Activated B cell treated with CpG ODN at 0.5 μM for 24 hours (primary cell): ENCODE results near the gene OPA3. TPM values are rescaled to one million over a fixed set of nuclear protein-coding genes. Genes with fewer than 3 reads are reported as not detected.

Experiments used
- ATAC-seq: fragments of 200-7000 bp; cut with Tn5 transposase; one replicate; pipeline ENCODE4 v1.10.0; 2021; ENCODE audit warnings: low read depth, mild to moderate bottlenecking, moderate library complexity
- CTCF ChIA-PET: fragments of 350-600 bp; sonication (Branson Sonifier 250); formaldehyde crosslinking; loops from one replicate; lab custom pipeline; 2021; ENCODE audit warnings: antibody characterized with exemption; lab: Charles Lee
- POLR2A ChIA-PET: fragments of 350-600 bp; sonication (Branson Sonifier 250); formaldehyde crosslinking; loops from one replicate; lab custom pipeline; 2021; ENCODE audit warnings: antibody characterized with exemption; lab: Charles Lee
- DNase-seq: peaks from one replicate; pipeline ENCODE4 v3.0.0; 2022
- H3K27ac Mint-ChIP-seq: one replicate; pipeline ENCODE4 v1.8.0; 2020; ENCODE audit warnings: mixed read lengths
- H3K27me3 Mint-ChIP-seq: one replicate; pipeline ENCODE4 v1.8.0; 2021; ENCODE audit warnings: mixed read lengths
- H3K36me3 Mint-ChIP-seq: one replicate; pipeline ENCODE4 v1.8.0; 2021; ENCODE audit warnings: low read depth, mixed read lengths
- H3K4me1 Mint-ChIP-seq: one replicate; pipeline ENCODE4 v1.8.0; 2021; ENCODE audit warnings: mixed read lengths
- H3K4me3 Mint-ChIP-seq: one replicate; pipeline ENCODE4 v1.8.0; 2020; ENCODE audit warnings: mild to moderate bottlenecking, mixed read lengths
- H3K9me3 Mint-ChIP-seq: one replicate; pipeline ENCODE4 v1.8.0; 2020; ENCODE audit warnings: mixed read lengths
- intact Hi-C: fragments of 100-400 bp; cut with micrococcal nuclease; formaldehyde crosslinking; loops from one replicate; pipeline ENCODE4 v1.15.1; 2024
- total RNA-seq: library from RNA; stranded (reverse); gene quantifications from 2 replicates; pipeline ENCODE4 v1.2.3, GENCODE V29; 2022
- TF ChIP-seq, protein P1 (sequence below): fragments of 200-600 bp; IDR thresholded peaks from one replicate; pipeline ENCODE4 v1.8.0; 2022; ENCODE audit warnings: antibody characterized with exemption, mild to moderate bottlenecking

Gene OPA3
- total RNA-seq, 1 donor from 2014 or later = 14.4 TPM

DNA sequence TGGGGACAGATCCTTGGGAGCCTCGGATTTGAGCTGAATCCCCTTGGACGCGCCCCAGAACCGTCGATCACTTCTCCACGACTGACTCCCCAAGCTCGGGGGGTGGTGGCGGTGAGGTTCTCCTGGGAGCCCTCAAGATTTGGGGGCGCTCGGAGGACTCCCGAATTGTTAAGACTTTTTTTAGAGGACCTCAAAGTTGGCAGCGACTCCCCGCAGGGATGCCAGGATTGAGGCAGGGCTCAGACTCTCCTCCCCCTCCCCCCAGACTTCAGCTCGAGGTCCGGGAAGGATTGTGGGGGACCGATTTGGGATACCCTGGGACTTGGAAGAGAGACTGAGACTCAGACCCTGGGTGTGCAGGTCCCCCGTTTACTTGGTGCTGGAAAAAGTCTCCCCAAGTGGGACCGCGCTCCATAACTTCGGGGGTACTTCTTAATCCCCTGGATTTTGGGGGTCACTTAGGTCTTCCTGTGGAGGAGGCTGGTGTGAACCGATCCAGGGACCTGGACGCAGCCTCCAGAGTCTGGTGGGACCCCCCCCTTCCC is 76.7 kb downstream of the OPA3 start:
- ChIA-PET CTCF (interaction anchor here (0.9 to 1.5 kb wide), 2 partner anchors 29 to 68 kb away, joined by 4 to 6 read pairs; no protein-coding TSS in a partner anchor), POLR2A (interaction anchor here (0.6 to 2.2 kb wide), 12 partner anchors 9 to 1116 kb away, joined by 3 to 10 read pairs (median 4); partner anchors contain the start of genes DMWD and RTN2)
- Mint-ChIP-seq H3K36me3 (peaks cover 28% of the 10 kb centered on the region), H3K27me3 (no peaks in the 10 kb centered on the region), H3K4me3 (peak overlapping the region; percentile 96), H3K27ac (peak overlapping the region; percentile 93), H3K9me3 (no peaks in the 10 kb centered on the region), H3K4me1 (peaks cover 57% of the 10 kb centered on the region)
- DNase-seq (no peak), ATAC-seq (no peak)
- intact Hi-C loops = loop anchor here (1.0 to 5.0 kb wide), 4 partner anchors 15 to 185 kb away; partner anchors contain the start of gene QPCTL
- TF ChIP-seq, protein P1, sequence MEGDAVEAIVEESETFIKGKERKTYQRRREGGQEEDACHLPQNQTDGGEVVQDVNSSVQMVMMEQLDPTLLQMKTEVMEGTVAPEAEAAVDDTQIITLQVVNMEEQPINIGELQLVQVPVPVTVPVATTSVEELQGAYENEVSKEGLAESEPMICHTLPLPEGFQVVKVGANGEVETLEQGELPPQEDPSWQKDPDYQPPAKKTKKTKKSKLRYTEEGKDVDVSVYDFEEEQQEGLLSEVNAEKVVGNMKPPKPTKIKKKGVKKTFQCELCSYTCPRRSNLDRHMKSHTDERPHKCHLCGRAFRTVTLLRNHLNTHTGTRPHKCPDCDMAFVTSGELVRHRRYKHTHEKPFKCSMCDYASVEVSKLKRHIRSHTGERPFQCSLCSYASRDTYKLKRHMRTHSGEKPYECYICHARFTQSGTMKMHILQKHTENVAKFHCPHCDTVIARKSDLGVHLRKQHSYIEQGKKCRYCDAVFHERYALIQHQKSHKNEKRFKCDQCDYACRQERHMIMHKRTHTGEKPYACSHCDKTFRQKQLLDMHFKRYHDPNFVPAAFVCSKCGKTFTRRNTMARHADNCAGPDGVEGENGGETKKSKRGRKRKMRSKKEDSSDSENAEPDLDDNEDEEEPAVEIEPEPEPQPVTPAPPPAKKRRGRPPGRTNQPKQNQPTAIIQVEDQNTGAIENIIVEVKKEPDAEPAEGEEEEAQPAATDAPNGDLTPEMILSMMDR = no peak

DNA sequence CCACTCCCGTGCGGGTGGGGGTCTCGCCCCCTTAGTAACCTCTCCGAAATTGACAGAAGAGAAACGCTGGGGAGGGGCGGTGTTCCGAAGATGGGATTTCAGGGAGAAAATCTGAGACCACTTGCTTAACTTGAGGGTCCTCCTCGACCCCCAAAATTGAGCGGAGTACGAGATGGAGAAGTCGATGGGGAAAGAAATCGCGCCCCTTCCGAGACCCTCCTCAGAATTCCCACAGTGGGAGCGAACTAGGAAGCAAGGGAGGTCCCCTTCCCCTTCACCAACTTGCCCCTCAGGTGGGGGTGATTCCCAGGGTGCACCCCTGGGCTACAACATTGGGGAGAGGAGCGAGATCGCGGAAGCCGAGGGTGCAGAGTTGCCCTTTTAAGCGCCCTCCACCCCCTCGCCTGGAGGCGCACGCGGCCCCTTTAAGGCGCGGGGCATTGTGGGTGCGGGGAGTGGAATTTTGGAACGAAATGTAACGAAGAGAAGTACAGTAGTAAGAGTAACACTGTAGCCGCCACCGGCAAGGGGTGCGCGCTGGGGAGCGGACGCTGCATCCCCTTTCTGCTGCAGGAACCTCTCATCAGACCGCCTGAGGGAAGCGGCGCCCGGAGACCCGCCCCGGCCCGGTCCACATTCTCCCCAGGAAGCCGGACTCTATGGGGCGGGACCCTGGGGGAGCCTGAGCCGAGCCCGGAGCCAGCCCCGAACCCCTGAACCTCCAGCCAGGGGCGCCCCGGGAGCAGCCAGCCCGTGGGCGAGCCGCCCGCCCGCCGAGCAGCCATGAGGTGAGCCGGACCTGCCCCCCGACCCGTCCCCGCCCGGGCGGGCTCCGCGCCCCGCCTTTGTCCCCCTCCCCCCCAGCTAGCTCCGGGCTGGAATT is 77.4 kb downstream of the OPA3 start, which contains the start of gene VASP:
TSS of gene VASP (plus strand) at position 491 of the 883 bp plus-strand sequence. CDS start at position 784, 293 bp downstream.
- H3K27me3 Mint-ChIP-seq = no peaks in the 10 kb centered on the region
- intact Hi-C loops = loop anchor here (1.0 to 5.0 kb wide), 10 partner anchors 8 to 186 kb away; partner anchors contain the start of genes OPA3, POLR1G, QPCTL and RTN2
- H3K36me3 Mint-ChIP-seq = peaks cover 26% of the 10 kb centered on the region
- peak; percentile 89 for DNase-seq
- peaks cover 54% of the 10 kb centered on the region for H3K4me1 Mint-ChIP-seq
- peak within 1 kb of the TSS; percentile 97 for H3K27ac Mint-ChIP-seq
- ChIA-PET CTCF (interaction anchor here (1.5 kb wide), 1 partner anchor 67 kb away, joined by 6 read pairs; no protein-coding TSS in a partner anchor), POLR2A (interaction anchor here (0.6 to 2.2 kb wide), 6 partner anchors 11 to 1116 kb away, joined by 3 to 10 read pairs (median 5); partner anchors contain the start of gene RTN2)
- ATAC-seq = peak; percentile 49
- TF ChIP-seq, protein P1 = no peak
- H3K4me3 Mint-ChIP-seq = peak within 1 kb of the TSS; percentile 96
- no peaks in the 10 kb centered on the region for H3K9me3 Mint-ChIP-seq

DNA sequence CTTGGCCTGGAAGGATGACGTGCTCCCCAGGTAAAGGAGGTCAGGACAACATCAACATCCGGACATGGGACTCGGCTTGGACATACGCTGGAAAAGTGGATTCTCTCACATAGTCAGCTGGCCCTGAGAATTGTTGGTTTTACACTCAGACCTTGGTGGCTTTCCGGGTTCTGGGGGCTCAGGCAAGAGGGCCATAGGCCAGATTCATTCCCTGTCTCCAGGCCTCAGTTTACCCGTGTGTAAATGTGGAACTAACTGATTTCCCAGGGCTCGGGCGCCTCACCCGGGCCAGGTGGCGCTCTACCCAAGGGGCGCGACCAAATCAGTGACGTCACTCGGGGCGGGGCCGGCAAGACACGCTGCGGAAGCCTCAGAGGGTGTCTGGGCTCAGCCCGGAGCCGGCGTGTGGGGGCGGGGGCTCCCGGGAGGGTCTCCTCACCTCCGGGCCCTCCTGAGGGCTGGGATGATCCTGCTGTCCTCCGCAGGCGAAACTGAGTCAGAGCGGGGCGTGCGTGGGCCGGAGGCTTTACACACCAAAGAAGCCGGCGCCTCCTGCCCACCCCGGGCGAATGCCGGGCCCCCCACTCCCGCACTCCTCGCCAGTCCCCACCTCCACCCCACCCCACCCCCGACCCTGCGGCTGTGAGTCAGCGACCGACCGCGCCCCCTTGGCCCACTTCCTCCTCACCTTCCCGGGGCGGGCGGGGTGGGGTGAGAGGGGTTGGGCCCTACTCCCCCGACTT is 78.2 kb downstream of the OPA3 start:
- ATAC-seq (peak; percentile 72), DNase-seq (peak; percentile 99)
- CTCF ChIA-PET = interaction anchor here (1.0 to 2.2 kb wide), 5 partner anchors 9 to 186 kb away, joined by 3 to 5 read pairs (median 4); partner anchors contain the start of genes QPCTL and SNRPD2
- Mint-ChIP-seq H3K27ac (peak overlapping the region; percentile 97), H3K27me3 (no peaks in the 10 kb centered on the region), H3K9me3 (no peaks in the 10 kb centered on the region), H3K4me3 (peak overlapping the region; percentile 92), H3K36me3 (peaks cover 23% of the 10 kb centered on the region), H3K4me1 (peaks cover 54% of the 10 kb centered on the region)
- TF ChIP-seq, protein P1 = no peak
- POLR2A ChIA-PET = interaction anchor here (0.6 to 1.7 kb wide), 5 partner anchors 9 to 1605 kb away, joined by 3 to 8 read pairs (median 4); no protein-coding TSS in a partner anchor
- intact Hi-C loops = loop anchor here (1.0 to 5.0 kb wide), 9 partner anchors 9 to 186 kb away; partner anchors contain the start of genes OPA3, POLR1G, QPCTL and RTN2

DNA sequence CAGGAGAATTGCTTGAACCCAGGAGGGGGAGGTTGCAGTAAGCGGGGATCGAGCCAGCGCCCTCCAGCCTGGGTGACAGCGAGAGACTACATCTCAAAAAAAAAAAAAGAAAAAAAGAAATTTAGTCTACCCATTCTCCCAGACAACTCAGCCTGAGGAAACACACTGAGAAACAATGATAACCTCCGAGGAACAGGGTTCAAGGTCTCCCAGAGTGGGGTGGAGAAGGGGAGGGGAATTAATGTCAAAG is 78.7 kb downstream of the OPA3 start:
- Mint-ChIP-seq H3K27me3 (no peaks in the 10 kb centered on the region), H3K4me1 (peaks cover 54% of the 10 kb centered on the region), H3K27ac (peak overlapping the region; percentile 83), H3K9me3 (no peaks in the 10 kb centered on the region), H3K36me3 (peaks cover 20% of the 10 kb centered on the region), H3K4me3 (peak overlapping the region; percentile 75)
- TF ChIP-seq, protein P1 = no peak
- no peak for DNase-seq
- no peak for ATAC-seq
- POLR2A ChIA-PET = interaction anchor here (0.6 to 1.7 kb wide), 7 partner anchors 9 to 1783 kb away, joined by 3 to 8 read pairs (median 4); partner anchors contain the start of gene QPCTL
- intact Hi-C loops = loop anchor here (1.0 to 5.0 kb wide), 9 partner anchors 9 to 187 kb away; partner anchors contain the start of genes OPA3, POLR1G, QPCTL and RTN2
- CTCF ChIA-PET = interaction anchor here (0.9 to 2.2 kb wide), 7 partner anchors 10 to 186 kb away, joined by 3 to 5 read pairs (median 4); partner anchors contain the start of genes QPCTL and SNRPD2
